CD8-positive, alpha-beta memory T cell (primary cell): ENCODE results near the gene KRTAP12-3. TPM values are rescaled to one million over a fixed set of nuclear protein-coding genes. Genes with fewer than 3 reads are reported as not detected.
"Not testable (repeated sequence)": the region's sequence is repeated elsewhere in the genome, so short reads cannot be mapped to it uniquely, and the experiment has no call there.

ENCODE experiments used
- CTCF ChIA-PET: fragments of 350-600 bp; sonication (Branson Sonifier 250); formaldehyde crosslinking; loops from one replicate; lab custom pipeline; 2021; ENCODE audit warnings: antibody characterized with exemption; lab: Charles Lee
- POLR2A ChIA-PET: fragments of 350-600 bp; sonication (Branson Sonifier 250); formaldehyde crosslinking; loops from one replicate; lab custom pipeline; 2021; ENCODE audit warnings: antibody characterized with exemption; lab: Charles Lee
- DNase-seq, 5 donors: peaks; one replicate each; pipeline versions ENCODE4 v3.0.0 to v3.0.0-alpha.2; 2020 to 2022; ENCODE audit warnings: mixed read lengths in 1 of 5
- H3K27ac ChIP-seq: one replicate; pipeline ENCODE4 v1.7.0; 2013; ENCODE audit warnings: low read depth, mild to moderate bottlenecking, low read length, moderate library complexity
- H3K27me3 ChIP-seq: 2 replicates; pipeline ENCODE4 v1.7.0; 2013; ENCODE audit warnings: low read length, mild to moderate bottlenecking; ENCODE audit not compliant: insufficient read depth, poor library complexity, severe bottlenecking
- H3K36me3 ChIP-seq: 2 replicates; pipeline ENCODE4 v1.7.0; 2013; ENCODE audit warnings: mild to moderate bottlenecking, low read length, moderate library complexity; ENCODE audit not compliant: insufficient read depth
- H3K4me1 ChIP-seq: 2 replicates; pipeline ENCODE4 v1.7.0; 2013; ENCODE audit warnings: mild to moderate bottlenecking, low read length, moderate library complexity; ENCODE audit not compliant: insufficient read depth
- H3K4me3 ChIP-seq: 2 replicates; pipeline ENCODE4 v1.7.0; 2013; ENCODE audit warnings: mild to moderate bottlenecking, low read length
- H3K9me3 ChIP-seq: 2 replicates; pipeline ENCODE4 v1.7.0; 2013; ENCODE audit warnings: mild to moderate bottlenecking, low read length
- H3K27ac Mint-ChIP-seq, 8 donors: one replicate each; pipeline ENCODE4 v1.8.0; 2020 to 2021; ENCODE audit warnings: mixed read lengths in 8 of 8, mild to moderate bottlenecking in 6 of 8, inconsistent platforms in 3 of 8, moderate library complexity in 3 of 8
- H3K27me3 Mint-ChIP-seq, 2 donors: one replicate each; pipeline ENCODE4 v1.8.0; 2020 to 2021; ENCODE audit warnings: mixed read lengths in 2 of 2, mild to moderate bottlenecking in 1 of 2, moderate library complexity in 1 of 2
- H3K36me3 Mint-ChIP-seq, 3 donors: one replicate each; pipeline ENCODE4 v1.8.0; 2020 to 2021; ENCODE audit warnings: mixed read lengths in 3 of 3, inconsistent platforms in 1 of 3, mild to moderate bottlenecking in 1 of 3
- H3K4me1 Mint-ChIP-seq, 3 donors: one replicate each; pipeline ENCODE4 v1.8.0; 2020 to 2021; ENCODE audit warnings: mixed read lengths in 3 of 3, inconsistent platforms in 1 of 3, mild to moderate bottlenecking in 1 of 3
- H3K4me3 Mint-ChIP-seq, 7 donors: one replicate each; pipeline ENCODE4 v1.8.0; 2020 to 2021; ENCODE audit warnings: mixed read lengths in 7 of 7, mild to moderate bottlenecking in 6 of 7, moderate library complexity in 4 of 7, inconsistent platforms in 2 of 7
- H3K9me3 Mint-ChIP-seq, 5 donors: one replicate each; pipeline ENCODE4 v1.8.0; 2020 to 2022; ENCODE audit warnings: mixed read lengths in 5 of 5, mild to moderate bottlenecking in 3 of 5, moderate library complexity in 2 of 5, inconsistent platforms in 1 of 5
- polyA plus RNA-seq: library from polyadenylated mRNA; unstranded; fragments of 300-500 nt; fragmentation: Illumina TruSeq; gene quantifications from one replicate; pipeline ENCODE4 v1.2.3, GENCODE V29; 2021
- total RNA-seq, 2 experiments: library from RNA; stranded (reverse); gene quantifications; one replicate each; pipeline ENCODE4 v1.2.3, GENCODE V29; 2021

Gene KRTAP12-3
- total and polyA plus RNA-seq, 3 experiments from 2014 or later = not detected

- H3K27me3 Mint-ChIP-seq = peaks cover 0 to 4% of the 10 kb centered on the region in 2 donors
- H3K4me3 Mint-ChIP-seq = peak within 1 kb of the TSS; percentile 64 to 79 (median 71)
- peaks cover 3 to 14% (median 13%) of the 10 kb centered on the region in 3 donors for H3K36me3 Mint-ChIP-seq
- Histone ChIP-seq H3K9me3 (peaks cover 9% of the 10 kb centered on the region), H3K4me1 (peaks cover 63% of the 10 kb centered on the region), H3K4me3 (no peak within 1 kb of the TSS), H3K27me3 (no peaks in the 10 kb centered on the region), H3K27ac (no peak within 1 kb of the TSS), H3K36me3 (no peaks in the 10 kb centered on the region)
- POLR2A ChIA-PET = interaction anchor here (0.8 kb wide), 1 partner anchor 27 kb away, joined by 3 read pairs; no protein-coding TSS in a partner anchor
- peak within 1 kb of the TSS; percentile 84 to 98 (median 95) for H3K27ac Mint-ChIP-seq
- H3K4me1 Mint-ChIP-seq = peaks cover 59 to 74% (median 70%) of the 10 kb centered on the region in 3 donors
- H3K9me3 Mint-ChIP-seq = peaks cover 11 to 25% (median 14%) of the 10 kb centered on the region in 5 donors
- CTCF ChIA-PET = interaction anchor here (0.9 to 1.1 kb wide), 2 partner anchors 88 to 144 kb away, joined by 3 read pairs; no protein-coding TSS in a partner anchor
- DNase-seq = peak in 1 of 5 donors; percentile 64
Observed at GRCh38 chr21:44654576-44655175, 3.1 kb upstream of the KRTAP12-3 start, which contains the start of gene KRTAP12-4. Gene KRTAP12-4, minus strand, starts transcription at chr21:44654659. Its CDS starts 45 bp downstream, at chr21:44654614.

- peaks cover 67 to 77% (median 72%) of the 10 kb centered on the region in 3 donors for H3K4me1 Mint-ChIP-seq
Observed at GRCh38 chr21:44656868-44657267, 864 bp upstream of the KRTAP12-3 start.

GRCh38 chr21:44658541-44658910, 794 bp downstream of the KRTAP12-3 start:
- Histone ChIP-seq H3K27ac (peak overlapping the region; percentile 67), H3K4me3 (peak overlapping the region; percentile 38), H3K9me3 (peaks cover 9% of the 10 kb centered on the region), H3K36me3 (no peaks in the 10 kb centered on the region), H3K27me3 (no peaks in the 10 kb centered on the region), H3K4me1 (peaks cover 64% of the 10 kb centered on the region)
- Mint-ChIP-seq H3K9me3 (peaks cover 11 to 33% (median 18%) of the 10 kb centered on the region in 5 donors), H3K4me1 (peaks cover 63 to 68% (median 66%) of the 10 kb centered on the region in 3 donors), H3K36me3 (peaks cover 8 to 18% (median 13%) of the 10 kb centered on the region in 3 donors), H3K27me3 (peaks cover 0 to 6% of the 10 kb centered on the region in 2 donors), H3K4me3 (peak overlapping the region; percentile 37 to 85 (median 71)), H3K27ac (peak overlapping the region; percentile 91 to 99 (median 96))
- DNase-seq = no peak
- ChIA-PET CTCF (interaction anchor here (0.9 to 2.1 kb wide), 8 partner anchors 9 to 148 kb away, joined by 3 to 11 read pairs (median 4); partner anchors contain the start of gene KRTAP12-1), POLR2A (interaction anchor here (1.7 to 1.8 kb wide), 2 partner anchors 40 to 143 kb away, joined by 4 to 23 read pairs; partner anchors contain the start of gene UBE2G2)

More at GRCh38 chr21:44656868-44657267, 864 bp upstream of the KRTAP12-3 start:
- Mint-ChIP-seq H3K9me3 (peaks cover 11 to 25% (median 15%) of the 10 kb centered on the region in 5 donors), H3K27me3 (peaks cover 0 to 4% of the 10 kb centered on the region in 2 donors), H3K36me3 (peaks cover 4 to 18% (median 13%) of the 10 kb centered on the region in 3 donors), H3K27ac (peak overlapping the region; percentile 91 to 99 (median 96)), H3K4me3 (peak overlapping the region; percentile 37 to 85 (median 67))
- Histone ChIP-seq H3K4me3 (peak overlapping the region; percentile 49), H3K9me3 (peaks cover 9% of the 10 kb centered on the region), H3K27ac (peak overlapping the region; percentile 67), H3K4me1 (peaks cover 68% of the 10 kb centered on the region), H3K27me3 (no peaks in the 10 kb centered on the region), H3K36me3 (no peaks in the 10 kb centered on the region)
- POLR2A ChIA-PET = interaction anchor here (0.7 to 1.8 kb wide), 6 partner anchors 12 to 145 kb away, joined by 3 to 23 read pairs (median 4); partner anchors contain the start of gene UBE2G2
- CTCF ChIA-PET = interaction anchor here (0.7 to 2.1 kb wide), 8 partner anchors 27 to 146 kb away, joined by 3 to 11 read pairs (median 4); no protein-coding TSS in a partner anchor
- no peak for DNase-seq

- Histone ChIP-seq H3K27ac (peak overlapping the region; percentile 67), H3K4me1 (peaks cover 59% of the 10 kb centered on the region), H3K9me3 (peaks cover 9% of the 10 kb centered on the region), H3K4me3 (peak overlapping the region; percentile 38), H3K27me3 (no peaks in the 10 kb centered on the region), H3K36me3 (no peaks in the 10 kb centered on the region)
- peaks cover 58 to 63% (median 60%) of the 10 kb centered on the region in 3 donors for H3K4me1 Mint-ChIP-seq
- H3K27me3 Mint-ChIP-seq = peaks cover 0 to 6% of the 10 kb centered on the region in 2 donors
- H3K9me3 Mint-ChIP-seq = peaks cover 8 to 31% (median 22%) of the 10 kb centered on the region in 5 donors
- H3K4me3 Mint-ChIP-seq = peak overlapping the region; percentile 37 to 85 (median 71)
- peak overlapping the region; percentile 91 to 99 (median 96) for H3K27ac Mint-ChIP-seq
- DNase-seq = peak in 2 of 5 donors; percentile 45 to 62
- POLR2A ChIA-PET = interaction anchor here (1.8 kb wide), 1 partner anchor 40 kb away, joined by 23 read pairs; no protein-coding TSS in a partner anchor
- CTCF ChIA-PET = interaction anchor here (0.9 to 2.1 kb wide), 4 partner anchors 10 to 149 kb away, joined by 3 to 7 read pairs (median 5); no protein-coding TSS in a partner anchor
- H3K36me3 Mint-ChIP-seq = peaks cover 8 to 22% (median 13%) of the 10 kb centered on the region in 3 donors
Observed at GRCh38 chr21:44658913-44659595, 1.3 kb downstream of the KRTAP12-3 start.

- H3K27ac ChIP-seq, H3K4me3 ChIP-seq, CTCF ChIA-PET, H3K9me3 ChIP-seq, H3K36me3 ChIP-seq, H3K27me3 ChIP-seq, POLR2A ChIA-PET, DNase-seq, H3K27me3 Mint-ChIP-seq, H3K4me3 Mint-ChIP-seq: not testable (repeated sequence)
- peaks cover 7 to 20% (median 8%) of the 10 kb centered on the region in 3 donors for H3K36me3 Mint-ChIP-seq
- H3K27ac Mint-ChIP-seq = peak overlapping the region in 1 of 8 donors; percentile 6
- peaks cover 34% of the 10 kb centered on the region for H3K4me1 ChIP-seq
- peaks cover 4 to 22% (median 12%) of the 10 kb centered on the region in 5 donors for H3K9me3 Mint-ChIP-seq
- peaks cover 38 to 39% (median 38%) of the 10 kb centered on the region in 3 donors for H3K4me1 Mint-ChIP-seq
Observed at GRCh38 chr21:44661567-44661966, 3.8 kb downstream of the KRTAP12-3 start.

- Mint-ChIP-seq H3K36me3 (peaks cover 0 to 24% (median 6%) of the 10 kb centered on the region in 3 donors), H3K27me3 (peaks cover 4 to 6% of the 10 kb centered on the region in 2 donors), H3K27ac (no peak overlapping the region), H3K4me1 (peaks cover 6 to 8% (median 7%) of the 10 kb centered on the region in 3 donors), H3K4me3 (no peak overlapping the region), H3K9me3 (peaks cover 0 to 18% (median 7%) of the 10 kb centered on the region in 5 donors)
- no peak for DNase-seq
- Histone ChIP-seq H3K36me3 (no peaks in the 10 kb centered on the region), H3K27ac (no peak overlapping the region), H3K27me3 (no peaks in the 10 kb centered on the region), H3K4me3 (no peak overlapping the region), H3K4me1 (peaks cover 4% of the 10 kb centered on the region), H3K9me3 (no peaks in the 10 kb centered on the region)
- POLR2A ChIA-PET = no interaction called here
- CTCF ChIA-PET = no interaction called here
Observed at GRCh38 chr21:44664691-44665090, 7.0 kb downstream of the KRTAP12-3 start.

GRCh38 chr21:44666401-44667320, 8.9 kb downstream of the KRTAP12-3 start, which contains the start of gene KRTAP12-2:
Gene KRTAP12-2, minus strand, starts transcription at chr21:44666927. Its CDS starts 41 bp downstream, at chr21:44666886.
- H3K27ac Mint-ChIP-seq = peak within 1 kb of the TSS in 1 of 8 donors; percentile 95
- H3K9me3 Mint-ChIP-seq = peaks cover 2 to 25% (median 9%) of the 10 kb centered on the region in 5 donors
- H3K4me1 Mint-ChIP-seq = no peaks in the 10 kb centered on the region
- Histone ChIP-seq H3K36me3 (no peaks in the 10 kb centered on the region), H3K27ac (no peak within 1 kb of the TSS), H3K4me3 (no peak within 1 kb of the TSS), H3K9me3 (no peaks in the 10 kb centered on the region), H3K4me1 (no peaks in the 10 kb centered on the region), H3K27me3 (no peaks in the 10 kb centered on the region)
- ChIA-PET POLR2A (interaction anchor here (0.5 to 0.7 kb wide), 2 partner anchors 31 to 1618 kb away, joined by 3 to 5 read pairs; no protein-coding TSS in a partner anchor), CTCF (no interaction called here)
- H3K27me3 Mint-ChIP-seq = peaks cover 5 to 6% of the 10 kb centered on the region in 2 donors
- H3K36me3 Mint-ChIP-seq = peaks cover 0 to 20% (median 4%) of the 10 kb centered on the region in 3 donors
- no peak within 1 kb of the TSS for H3K4me3 Mint-ChIP-seq
- no peak for DNase-seq
